Measurements from ENCODE around the gene WDR7. TPM values are rescaled to one million over a fixed set of nuclear protein-coding genes. Genes with fewer than 3 reads are reported as not detected.

WDR7 gene
- total and polyA plus RNA-seq, 10 of the 15 experiments (the other 5 are each of a cell fraction or from before 2014, with no cell fraction given) = 2.8 to 16.5 (median 11.7) TPM

DNA sequence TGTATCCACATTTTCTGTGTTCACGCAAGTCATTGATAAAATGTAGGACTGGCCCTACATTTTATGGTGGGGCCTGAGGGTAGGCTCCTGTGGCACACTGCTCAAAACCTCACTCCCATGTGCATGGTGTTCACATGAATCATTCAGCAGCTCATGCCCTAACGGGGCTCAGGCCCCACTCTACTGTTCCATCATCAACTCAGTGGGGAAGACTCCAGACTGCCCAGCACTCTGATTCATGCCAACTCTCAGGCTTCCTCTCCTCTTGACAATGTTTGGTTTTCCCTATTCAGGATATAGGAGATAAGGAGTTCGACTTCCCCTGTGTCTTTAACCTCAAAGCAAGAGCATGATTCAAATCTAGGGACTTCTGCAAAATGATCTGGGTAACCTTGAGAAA lies 403.7 kb downstream of the WDR7 start:
- WGBS (ENCODE audit: insufficient coverage, insufficient replicate concordance, low lambda C conversion rate, missing lambda C conversion rate) = 61% methylated on average over 3 of the region's 3 CpGs
- peaks cover 11% of the 10 kb centered on the region for H3K4me1 ChIP-seq (ENCODE audit: control insufficient read depth, insufficient read depth, low read length)
- intact Hi-C loops (cut with micrococcal nuclease; ENCODE audit: unreplicated experiment) (loop anchor here (5.0 kb wide), 2 partner anchors 188 to 507 kb away; no protein-coding TSS in a partner anchor), in situ Hi-C loops (cut with MboI) (no loop called here)
- ChIA-PET RAD21 (ENCODE audit: unreplicated experiment) (no interaction called here), CTCF (no interaction called here), POLR2A (no interaction called here), SMC1A (ENCODE audit: uncharacterized antibody, unreplicated experiment) (no interaction called here)
- H3K4me3 ChIP-seq = no peak overlapping the region
- no peaks in the 10 kb centered on the region for H3K36me3 ChIP-seq (ENCODE audit: control insufficient read depth in 2 of 2, insufficient read depth in 2 of 2, low read length in 1 of 2)
- no peaks in the 10 kb centered on the region for H4K20me1 ChIP-seq (ENCODE audit: control insufficient read depth, insufficient read depth)
- no TSS peak for BruUV-seq (replicated peaks)
- no peak for DNase-seq (ENCODE audit: low read depth, low spot score)
- no peak overlapping the region for H2AFZ ChIP-seq (ENCODE audit: control insufficient read depth, low read depth, low read length)
- no peak overlapping the region for H3K4me2 ChIP-seq (ENCODE audit: control insufficient read depth, insufficient read depth)
- no peak for ATAC-seq
- peaks cover 6% of the 10 kb centered on the region; the same call in 2 of the 3 replicates for H3K9me3 ChIP-seq (replicated peaks; ENCODE audit: control insufficient read depth, insufficient read depth, low read length)
- TF ChIP-seq ZNF274 (IDR thresholded peaks at IDR 0.05; ENCODE audit: insufficient read depth, insufficient read length) (no peak), GATAD2B (conservative IDR thresholded peaks at IDR 0.05; ENCODE audit: low read depth) (no peak), RAD21 (IDR thresholded peaks at IDR 0.05; ENCODE audit: insufficient read depth, low read depth, low read length) (no peak), MYC (IDR thresholded peaks at IDR 0.05; ENCODE audit: insufficient read depth, insufficient read length, insufficient replicate concordance, low read length, severe bottlenecking) (no peak), SPI1 (IDR thresholded peaks at IDR 0.05; ENCODE audit: borderline replicate concordance, insufficient read depth, low read depth, low read length) (no peak), EZH2 (IDR thresholded peaks at IDR 0.05; ENCODE audit: borderline replicate concordance, control insufficient read depth, low read depth, low read length) (no peak), NR2F1 (conservative IDR thresholded peaks at IDR 0.05) (no peak), SMC3 (IDR thresholded peaks at IDR 0.05; ENCODE audit: borderline replicate concordance, low read length) (no peak), HDAC6 (IDR thresholded peaks at IDR 0.05; ENCODE audit: unreplicated experiment) (no peak), KLF5 (IDR thresholded peaks at IDR 0.05; ENCODE audit: partially characterized antibody) (no peak), GABPA (IDR thresholded peaks at IDR 0.05; ENCODE audit: low read depth) (no peak), CREM (IDR thresholded peaks at IDR 0.05; ENCODE audit: low read depth) (no peak), SREBF1 (IDR thresholded peaks at IDR 0.05; ENCODE audit: low read length) (no peak), LARP7 (IDR thresholded peaks at IDR 0.05) (no peak), SRF (IDR thresholded peaks at IDR 0.05; ENCODE audit: low read depth in 2 of 2, low read length in 2 of 2) (no peak), YBX1 (IDR thresholded peaks at IDR 0.05) (no peak)
- TF ChIP-seq, protein P1, sequence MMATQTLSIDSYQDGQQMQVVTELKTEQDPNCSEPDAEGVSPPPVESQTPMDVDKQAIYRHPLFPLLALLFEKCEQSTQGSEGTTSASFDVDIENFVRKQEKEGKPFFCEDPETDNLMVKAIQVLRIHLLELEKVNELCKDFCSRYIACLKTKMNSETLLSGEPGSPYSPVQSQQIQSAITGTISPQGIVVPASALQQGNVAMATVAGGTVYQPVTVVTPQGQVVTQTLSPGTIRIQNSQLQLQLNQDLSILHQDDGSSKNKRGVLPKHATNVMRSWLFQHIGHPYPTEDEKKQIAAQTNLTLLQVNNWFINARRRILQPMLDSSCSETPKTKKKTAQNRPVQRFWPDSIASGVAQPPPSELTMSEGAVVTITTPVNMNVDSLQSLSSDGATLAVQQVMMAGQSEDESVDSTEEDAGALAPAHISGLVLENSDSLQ (IDR thresholded peaks at IDR 0.05) = no peak
- TF ChIP-seq, protein P2, sequence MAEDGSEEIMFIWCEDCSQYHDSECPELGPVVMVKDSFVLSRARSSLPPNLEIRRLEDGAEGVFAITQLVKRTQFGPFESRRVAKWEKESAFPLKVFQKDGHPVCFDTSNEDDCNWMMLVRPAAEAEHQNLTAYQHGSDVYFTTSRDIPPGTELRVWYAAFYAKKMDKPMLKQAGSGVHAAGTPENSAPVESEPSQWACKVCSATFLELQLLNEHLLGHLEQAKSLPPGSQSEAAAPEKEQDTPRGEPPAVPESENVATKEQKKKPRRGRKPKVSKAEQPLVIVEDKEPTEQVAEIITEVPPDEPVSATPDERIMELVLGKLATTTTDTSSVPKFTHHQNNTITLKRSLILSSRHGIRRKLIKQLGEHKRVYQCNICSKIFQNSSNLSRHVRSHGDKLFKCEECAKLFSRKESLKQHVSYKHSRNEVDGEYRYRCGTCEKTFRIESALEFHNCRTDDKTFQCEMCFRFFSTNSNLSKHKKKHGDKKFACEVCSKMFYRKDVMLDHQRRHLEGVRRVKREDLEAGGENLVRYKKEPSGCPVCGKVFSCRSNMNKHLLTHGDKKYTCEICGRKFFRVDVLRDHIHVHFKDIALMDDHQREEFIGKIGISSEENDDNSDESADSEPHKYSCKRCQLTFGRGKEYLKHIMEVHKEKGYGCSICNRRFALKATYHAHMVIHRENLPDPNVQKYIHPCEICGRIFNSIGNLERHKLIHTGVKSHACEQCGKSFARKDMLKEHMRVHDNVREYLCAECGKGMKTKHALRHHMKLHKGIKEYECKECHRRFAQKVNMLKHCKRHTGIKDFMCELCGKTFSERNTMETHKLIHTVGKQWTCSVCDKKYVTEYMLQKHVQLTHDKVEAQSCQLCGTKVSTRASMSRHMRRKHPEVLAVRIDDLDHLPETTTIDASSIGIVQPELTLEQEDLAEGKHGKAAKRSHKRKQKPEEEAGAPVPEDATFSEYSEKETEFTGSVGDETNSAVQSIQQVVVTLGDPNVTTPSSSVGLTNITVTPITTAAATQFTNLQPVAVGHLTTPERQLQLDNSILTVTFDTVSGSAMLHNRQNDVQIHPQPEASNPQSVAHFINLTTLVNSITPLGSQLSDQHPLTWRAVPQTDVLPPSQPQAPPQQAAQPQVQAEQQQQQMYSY (CRISPR knock-in tag; IDR thresholded peaks at IDR 0.05) = no peak
- no peak for FAIRE-seq
- no peaks in the 10 kb centered on the region for H3K27me3 ChIP-seq (replicated peaks in 1 of 2; ENCODE audit: control insufficient read depth in 2 of 2, insufficient read depth in 2 of 2, low read length in 1 of 2)
- no peak overlapping the region for H3K27ac ChIP-seq (ENCODE audit: control insufficient read depth, insufficient read depth)
- no peak overlapping the region for H3K9ac ChIP-seq (ENCODE audit: control insufficient read depth, insufficient read depth, low read length)
- H3K79me2 ChIP-seq (ENCODE audit: control insufficient read depth, insufficient read depth, low read length) = no peaks in the 10 kb centered on the region
